ENCODE data around the gene BIN1.

BIN1 gene

DNA sequence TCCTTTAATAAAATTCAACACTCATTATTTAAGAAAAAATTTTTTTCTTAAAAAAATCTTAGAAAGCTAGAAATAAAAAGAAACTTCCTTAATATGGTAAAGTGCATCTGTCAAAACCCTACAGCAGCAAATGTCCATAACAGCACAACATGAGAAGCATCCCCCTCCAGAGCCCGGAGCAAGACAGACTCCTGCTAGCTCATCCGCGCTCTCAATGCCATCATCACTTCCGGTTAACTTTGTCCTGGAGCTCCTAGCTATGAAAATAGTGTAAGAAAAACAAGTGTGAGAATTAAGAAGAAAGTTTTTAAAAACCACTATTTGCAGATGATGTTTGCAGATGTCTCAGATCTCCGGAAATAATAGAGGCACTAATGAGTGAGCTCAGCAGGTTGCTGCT is 105.2 kb downstream of the BIN1 start:
- no peak for DNase-seq

DNA sequence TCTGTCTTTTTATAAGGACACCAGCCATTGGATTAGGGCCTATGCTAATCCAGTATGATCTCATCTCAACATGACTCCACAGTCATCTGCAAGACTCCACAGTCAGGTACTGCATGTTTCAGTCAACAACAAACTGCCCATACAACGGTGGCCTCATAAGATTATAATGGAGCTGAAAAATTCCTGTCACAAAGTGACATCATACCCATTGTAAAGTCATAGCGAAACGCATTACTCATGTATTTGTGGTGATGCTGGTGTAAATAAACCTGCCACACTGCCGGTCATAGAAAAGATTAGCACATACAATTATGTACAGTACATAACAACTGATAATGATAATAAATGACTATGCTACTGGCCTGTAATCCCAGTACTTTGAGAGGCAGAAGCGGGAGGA is 106.0 kb downstream of the BIN1 start:
- no peak for DNase-seq

DNA sequence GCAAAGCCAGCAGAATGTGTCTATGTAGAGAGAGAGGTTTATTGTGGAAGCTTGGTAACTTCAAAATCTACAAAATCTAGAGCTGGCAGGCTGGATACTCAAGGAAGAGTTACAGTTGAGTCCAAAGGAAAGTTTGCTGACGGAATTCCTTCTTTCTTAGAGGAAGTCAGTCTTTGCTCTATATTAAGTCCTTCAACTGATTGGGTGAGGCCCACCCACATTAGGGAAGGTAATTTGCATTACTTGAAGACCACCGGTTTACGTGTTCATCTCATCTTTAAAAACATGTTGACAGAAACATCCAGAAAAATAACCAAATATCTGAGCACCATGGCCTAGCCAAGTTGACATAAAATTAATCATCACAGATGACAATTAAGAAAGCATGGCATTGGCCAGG is 106.8 kb downstream of the BIN1 start:
- no peak for DNase-seq

DNA sequence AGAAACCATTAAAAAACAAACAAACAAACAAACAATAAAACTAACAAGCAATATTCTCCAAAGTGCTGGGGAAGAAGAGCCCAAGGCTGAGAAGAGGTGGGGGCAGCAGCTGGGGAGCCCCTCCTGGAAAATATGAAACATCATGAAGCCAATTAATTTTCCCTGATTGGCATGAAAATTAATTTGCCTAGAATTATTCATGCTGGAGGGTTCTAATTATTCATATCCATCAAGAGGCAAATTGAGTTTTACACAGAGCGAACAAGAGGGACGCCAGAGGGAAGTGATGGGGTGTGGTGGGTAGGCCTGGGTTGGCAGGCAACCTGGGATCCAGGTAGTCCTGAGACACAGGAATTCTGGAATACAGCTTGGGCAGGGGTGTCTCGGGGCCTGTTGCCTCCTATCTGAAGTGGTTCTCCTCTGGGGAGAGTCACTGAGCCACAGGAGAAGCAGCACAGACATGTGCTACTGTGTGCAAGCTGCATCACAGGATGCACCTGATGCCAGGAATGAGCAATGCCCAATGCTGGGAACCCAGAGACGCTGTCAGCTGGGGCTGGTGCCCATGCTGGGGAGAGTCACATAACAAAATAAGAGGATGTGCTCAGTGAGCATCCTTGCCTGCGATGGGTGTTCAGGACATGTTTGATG is 107.7 kb downstream of the BIN1 start:
- no peak for DNase-seq

DNA sequence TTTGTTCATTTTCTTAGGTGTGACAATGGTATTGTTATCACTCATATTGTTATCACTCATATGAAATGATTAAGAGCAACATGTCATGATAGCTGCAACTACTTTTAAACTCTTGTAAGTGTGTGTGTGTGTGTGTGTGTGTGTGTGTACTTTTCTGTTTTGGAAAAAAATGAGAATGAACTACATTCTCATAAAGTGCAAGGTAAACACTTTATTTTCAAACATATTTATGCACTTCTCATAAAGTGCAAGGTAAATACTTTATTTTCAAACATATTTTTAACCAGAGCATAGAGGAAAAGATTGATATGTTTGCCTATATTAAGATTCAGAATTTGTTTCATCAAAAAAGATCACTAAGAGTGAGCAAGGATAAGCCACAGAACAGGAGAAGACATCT is 108.5 kb downstream of the BIN1 start:
- DNase-seq = no peak

Measured in amygdala (tissue), 56 donors.